K562 (cell line): ENCODE measurements around the gene EMD. TPM values are rescaled to one million over a fixed set of nuclear protein-coding genes. Genes with fewer than 3 reads are reported as not detected.

Experiments
- FOXK1 ChIP-seq: sonication (generic); formaldehyde crosslinking; IDR thresholded peaks from 2 replicates; pipeline ENCODE4 v1.8.0; 2022; ENCODE audit warnings: missing genetic modification reagents, mild to moderate bottlenecking, borderline replicate concordance
- HMG20A ChIP-seq: fragments of 450-650 bp; formaldehyde crosslinking; conservative IDR thresholded peaks from 2 replicates; pipeline ENCODE4 v1.4.0; 2020; ENCODE audit warnings: mild to moderate bottlenecking, mixed read lengths
- POLR3A ChIP-seq: IDR thresholded peaks from 2 replicates; pipeline ENCODE4 v1.6.1; 2011; ENCODE audit warnings: borderline replicate concordance, mild to moderate bottlenecking, moderate library complexity; ENCODE audit not compliant: insufficient read length, insufficient read depth; ENCODE audit errors: extremely low read depth
- RBFOX2 ChIP-seq: fragments of 200-400 bp; formaldehyde crosslinking; IDR thresholded peaks from 2 replicates; pipeline ENCODE4 v1.6.1; 2017; ENCODE audit warnings: low read depth, mild to moderate bottlenecking, low read length, moderate library complexity
- SP2 ChIP-seq: IDR thresholded peaks from 2 replicates; pipeline ENCODE4 v1.6.1; 2011; ENCODE audit warnings: mild to moderate bottlenecking, low read depth, low read length, moderate library complexity; ENCODE audit not compliant: poor library complexity, severe bottlenecking; ENCODE audit errors: extremely low read depth
- ZNF121 ChIP-seq: sonication (generic); formaldehyde crosslinking; conservative IDR thresholded peaks from 2 replicates; pipeline ENCODE4 v1.8.0; 2022; ENCODE audit warnings: missing genetic modification reagents
- polyA plus RNA-seq, 8 experiments: library from polyadenylated mRNA; depleted of rRNA in 4 of 8; stranded (reverse) in 5 of 8; unstranded in 3 of 8; fragments of >200 nt; fragmentation: Nextera tagmentation in 2 of 8; fragmentation: Illumina TruSeq in 1 of 8; extraction: Ambion mirVana in 2 of 8; extraction: Trizol in 1 of 8; gene quantifications; 2 replicates each; pipeline versions ENCODE4 v1.2.1 to v1.2.3, GENCODE V29; 2011 to 2014; ENCODE audit warnings: inconsistent platforms in 1 of 8, missing spikeins in 1 of 8
- total RNA-seq, 7 experiments: library from RNA; depleted of rRNA in 6 of 7; stranded (reverse); fragments of >200 nt in 6 of 7; fragmentation: Illumina TruSeq in 2 of 7; extraction: Trizol in 2 of 7; gene quantifications; 2 replicates each; pipeline versions ENCODE4 v1.2.1 to v1.2.3, GENCODE V29; 2011 to 2021; ENCODE audit warnings: low replicate concordance in 1 of 7
- TF ChIP-seq, protein P1 (sequence below), 2 experiments: fragments of 450-650 bp; formaldehyde crosslinking in 1 of 2; IDR thresholded peaks; 2 replicates each; pipeline versions ENCODE4 v1.4.0 to v1.6.1; 2014 to 2020; ENCODE audit warnings: mild to moderate bottlenecking in 2 of 2, borderline replicate concordance in 1 of 2, low read depth in 1 of 2
- TF ChIP-seq, protein P2 (sequence below): conservative IDR thresholded peaks from 2 replicates; pipeline ENCODE4 v1.6.1; 2011; ENCODE audit warnings: low read depth, mild to moderate bottlenecking, low read length; ENCODE audit not compliant: control insufficient read depth
- TF ChIP-seq, protein P3 (sequence below): fragments of 450-650 bp; formaldehyde crosslinking; IDR thresholded peaks from 2 replicates; pipeline ENCODE4 v1.4.0; 2022; ENCODE audit warnings: missing genetic modification characterization

Gene EMD
- total and polyA plus RNA-seq, 9 of the 15 experiments (the other 6 are each of a cell fraction or from before 2014, with no cell fraction given), result 2.3 to 206 (median 61.9) TPM

DNA sequence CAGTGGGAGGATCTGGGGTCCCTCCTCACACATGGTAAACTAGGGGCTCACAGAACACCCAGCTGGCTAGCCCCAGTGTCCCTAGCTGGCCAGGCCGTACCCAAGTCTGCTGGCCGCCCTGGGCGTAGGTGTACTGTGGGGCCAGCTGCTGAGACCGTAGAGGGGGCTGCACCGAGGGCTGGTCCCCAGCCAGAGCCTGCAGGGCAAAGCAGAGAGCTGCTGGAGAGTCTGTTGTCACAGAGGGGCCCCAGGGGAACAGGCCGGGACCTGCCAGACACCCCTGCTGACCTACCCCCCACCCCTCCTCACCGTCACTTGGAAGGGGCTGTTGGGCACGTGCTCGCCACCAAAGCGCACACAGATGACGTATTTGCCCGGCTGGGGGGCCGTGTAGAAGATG is 24.6 kb upstream of the EMD start (continued):
- TF ChIP-seq, protein P1, sequence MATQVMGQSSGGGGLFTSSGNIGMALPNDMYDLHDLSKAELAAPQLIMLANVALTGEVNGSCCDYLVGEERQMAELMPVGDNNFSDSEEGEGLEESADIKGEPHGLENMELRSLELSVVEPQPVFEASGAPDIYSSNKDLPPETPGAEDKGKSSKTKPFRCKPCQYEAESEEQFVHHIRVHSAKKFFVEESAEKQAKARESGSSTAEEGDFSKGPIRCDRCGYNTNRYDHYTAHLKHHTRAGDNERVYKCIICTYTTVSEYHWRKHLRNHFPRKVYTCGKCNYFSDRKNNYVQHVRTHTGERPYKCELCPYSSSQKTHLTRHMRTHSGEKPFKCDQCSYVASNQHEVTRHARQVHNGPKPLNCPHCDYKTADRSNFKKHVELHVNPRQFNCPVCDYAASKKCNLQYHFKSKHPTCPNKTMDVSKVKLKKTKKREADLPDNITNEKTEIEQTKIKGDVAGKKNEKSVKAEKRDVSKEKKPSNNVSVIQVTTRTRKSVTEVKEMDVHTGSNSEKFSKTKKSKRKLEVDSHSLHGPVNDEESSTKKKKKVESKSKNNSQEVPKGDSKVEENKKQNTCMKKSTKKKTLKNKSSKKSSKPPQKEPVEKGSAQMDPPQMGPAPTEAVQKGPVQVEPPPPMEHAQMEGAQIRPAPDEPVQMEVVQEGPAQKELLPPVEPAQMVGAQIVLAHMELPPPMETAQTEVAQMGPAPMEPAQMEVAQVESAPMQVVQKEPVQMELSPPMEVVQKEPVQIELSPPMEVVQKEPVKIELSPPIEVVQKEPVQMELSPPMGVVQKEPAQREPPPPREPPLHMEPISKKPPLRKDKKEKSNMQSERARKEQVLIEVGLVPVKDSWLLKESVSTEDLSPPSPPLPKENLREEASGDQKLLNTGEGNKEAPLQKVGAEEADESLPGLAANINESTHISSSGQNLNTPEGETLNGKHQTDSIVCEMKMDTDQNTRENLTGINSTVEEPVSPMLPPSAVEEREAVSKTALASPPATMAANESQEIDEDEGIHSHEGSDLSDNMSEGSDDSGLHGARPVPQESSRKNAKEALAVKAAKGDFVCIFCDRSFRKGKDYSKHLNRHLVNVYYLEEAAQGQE (IDR thresholded peaks at IDR 0.05; ENCODE audit: borderline replicate concordance), result no peak
- TF ChIP-seq, protein P1 (CRISPR knock-in tag; IDR thresholded peaks at IDR 0.05; ENCODE audit: low read depth), result no peak
- TF ChIP-seq, protein P2, sequence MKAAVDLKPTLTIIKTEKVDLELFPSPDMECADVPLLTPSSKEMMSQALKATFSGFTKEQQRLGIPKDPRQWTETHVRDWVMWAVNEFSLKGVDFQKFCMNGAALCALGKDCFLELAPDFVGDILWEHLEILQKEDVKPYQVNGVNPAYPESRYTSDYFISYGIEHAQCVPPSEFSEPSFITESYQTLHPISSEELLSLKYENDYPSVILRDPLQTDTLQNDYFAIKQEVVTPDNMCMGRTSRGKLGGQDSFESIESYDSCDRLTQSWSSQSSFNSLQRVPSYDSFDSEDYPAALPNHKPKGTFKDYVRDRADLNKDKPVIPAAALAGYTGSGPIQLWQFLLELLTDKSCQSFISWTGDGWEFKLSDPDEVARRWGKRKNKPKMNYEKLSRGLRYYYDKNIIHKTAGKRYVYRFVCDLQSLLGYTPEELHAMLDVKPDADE, result no peak
- TF ChIP-seq FOXK1 (no peak), ZNF121 (CRISPR knock-in tag) (no peak), RBFOX2 (peak; percentile 18; the same call in 1 of the 2 replicates), POLR3A (no peak), SP2 (no peak), HMG20A (CRISPR knock-in tag) (no peak)
- TF ChIP-seq, protein P3, sequence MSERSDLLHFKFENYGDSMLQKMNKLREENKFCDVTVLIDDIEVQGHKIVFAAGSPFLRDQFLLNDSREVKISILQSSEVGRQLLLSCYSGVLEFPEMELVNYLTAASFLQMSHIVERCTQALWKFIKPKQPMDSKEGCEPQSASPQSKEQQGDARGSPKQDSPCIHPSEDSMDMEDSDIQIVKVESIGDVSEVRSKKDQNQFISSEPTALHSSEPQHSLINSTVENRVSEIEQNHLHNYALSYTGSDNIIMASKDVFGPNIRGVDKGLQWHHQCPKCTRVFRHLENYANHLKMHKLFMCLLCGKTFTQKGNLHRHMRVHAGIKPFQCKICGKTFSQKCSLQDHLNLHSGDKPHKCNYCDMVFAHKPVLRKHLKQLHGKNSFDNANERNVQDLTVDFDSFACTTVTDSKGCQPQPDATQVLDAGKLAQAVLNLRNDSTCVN, result no peak
